ENCODE data around the gene CNKSR2.

DNA sequence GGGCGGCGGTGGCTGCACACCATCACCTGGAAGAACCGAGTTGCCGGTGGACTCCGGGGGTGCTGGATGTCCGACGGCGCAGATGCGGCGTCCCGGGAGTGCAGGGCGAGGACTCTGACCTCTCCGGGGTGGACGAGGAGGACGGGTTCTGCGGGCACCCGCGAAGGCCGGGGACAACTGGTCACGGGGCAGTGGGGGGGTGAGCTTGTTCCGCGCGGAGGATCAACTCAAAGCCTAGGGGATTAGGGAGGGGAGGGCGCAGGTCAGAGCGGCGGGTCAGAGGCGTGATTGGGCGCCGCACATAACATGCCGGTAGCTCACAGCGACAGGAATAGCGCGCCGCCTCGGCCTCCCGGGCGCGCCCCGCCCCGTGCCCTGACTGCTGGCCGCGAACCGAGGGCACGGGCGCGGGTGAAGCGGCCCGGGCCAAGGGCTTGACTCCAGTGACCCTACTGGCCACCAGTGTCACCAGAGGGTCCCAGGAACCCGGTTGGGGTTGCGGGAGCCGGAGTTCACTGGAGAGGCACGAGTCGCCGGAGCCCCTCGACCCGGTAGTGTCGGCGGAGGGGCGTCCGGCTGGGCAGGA lies 284.0 kb downstream of the CNKSR2 start, which contains the start of gene KLHL34:
- TF ChIP-seq, protein P1, sequence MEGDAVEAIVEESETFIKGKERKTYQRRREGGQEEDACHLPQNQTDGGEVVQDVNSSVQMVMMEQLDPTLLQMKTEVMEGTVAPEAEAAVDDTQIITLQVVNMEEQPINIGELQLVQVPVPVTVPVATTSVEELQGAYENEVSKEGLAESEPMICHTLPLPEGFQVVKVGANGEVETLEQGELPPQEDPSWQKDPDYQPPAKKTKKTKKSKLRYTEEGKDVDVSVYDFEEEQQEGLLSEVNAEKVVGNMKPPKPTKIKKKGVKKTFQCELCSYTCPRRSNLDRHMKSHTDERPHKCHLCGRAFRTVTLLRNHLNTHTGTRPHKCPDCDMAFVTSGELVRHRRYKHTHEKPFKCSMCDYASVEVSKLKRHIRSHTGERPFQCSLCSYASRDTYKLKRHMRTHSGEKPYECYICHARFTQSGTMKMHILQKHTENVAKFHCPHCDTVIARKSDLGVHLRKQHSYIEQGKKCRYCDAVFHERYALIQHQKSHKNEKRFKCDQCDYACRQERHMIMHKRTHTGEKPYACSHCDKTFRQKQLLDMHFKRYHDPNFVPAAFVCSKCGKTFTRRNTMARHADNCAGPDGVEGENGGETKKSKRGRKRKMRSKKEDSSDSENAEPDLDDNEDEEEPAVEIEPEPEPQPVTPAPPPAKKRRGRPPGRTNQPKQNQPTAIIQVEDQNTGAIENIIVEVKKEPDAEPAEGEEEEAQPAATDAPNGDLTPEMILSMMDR (IDR thresholded peaks at IDR 0.05), result no peak
- TF ChIP-seq POLR2A (IDR thresholded peaks at IDR 0.05), result no peak

Data from lower leg skin (tissue), 3 donors.